Measurements from ENCODE around the gene SP6. TPM values are rescaled to one million over a fixed set of nuclear protein-coding genes. Genes with fewer than 3 reads are reported as not detected.

Gene SP6
- total and polyA plus RNA-seq, 2 of the 8 experiments (the other 6 are each of a cell fraction or from before 2014, with no cell fraction given) = 1.2 to 1.5 TPM

DNA sequence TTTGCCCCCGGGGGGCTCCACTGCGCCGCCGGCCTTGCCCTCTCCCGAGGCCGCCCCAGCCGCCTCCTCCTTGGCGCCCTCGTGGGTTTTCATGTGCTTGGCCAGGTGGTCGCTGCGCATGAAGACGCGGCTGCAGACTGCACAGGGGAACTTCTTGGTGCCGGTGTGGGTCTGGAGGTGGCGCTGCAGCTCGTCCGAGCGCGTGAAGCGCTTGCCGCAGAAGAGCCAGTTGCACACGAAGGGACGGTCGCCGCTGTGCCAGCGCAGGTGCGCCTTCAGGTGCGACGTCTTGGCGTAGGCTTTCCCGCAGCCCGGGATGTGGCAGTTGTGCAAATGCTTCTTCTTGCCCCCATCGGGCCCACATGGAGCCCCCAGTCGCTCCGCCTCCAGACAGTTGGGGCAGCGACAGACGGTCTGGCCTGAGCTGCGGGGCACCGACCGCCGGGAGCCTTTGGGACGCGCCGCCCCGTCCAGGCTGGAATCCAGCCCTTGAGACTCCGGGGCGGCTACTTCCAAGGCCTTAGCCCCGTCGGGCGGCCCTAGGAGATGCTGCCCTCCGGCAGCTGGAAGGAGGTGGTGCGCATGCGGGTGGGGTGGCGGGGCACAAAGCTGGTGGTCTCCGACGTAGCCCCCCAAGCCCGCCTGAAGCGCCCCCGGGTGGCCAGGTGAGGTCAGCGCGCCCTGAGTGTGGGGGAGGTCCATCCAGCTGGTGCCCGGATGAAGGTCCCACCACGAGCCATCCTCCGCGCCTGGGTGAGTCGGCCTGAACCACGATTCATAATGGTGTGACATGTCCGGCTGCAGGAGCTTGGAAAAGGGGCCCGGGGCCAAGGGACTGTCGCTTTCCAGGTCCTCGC lies 3.4 kb downstream of the SP6 start (continued):
- TF ChIP-seq, protein P1, sequence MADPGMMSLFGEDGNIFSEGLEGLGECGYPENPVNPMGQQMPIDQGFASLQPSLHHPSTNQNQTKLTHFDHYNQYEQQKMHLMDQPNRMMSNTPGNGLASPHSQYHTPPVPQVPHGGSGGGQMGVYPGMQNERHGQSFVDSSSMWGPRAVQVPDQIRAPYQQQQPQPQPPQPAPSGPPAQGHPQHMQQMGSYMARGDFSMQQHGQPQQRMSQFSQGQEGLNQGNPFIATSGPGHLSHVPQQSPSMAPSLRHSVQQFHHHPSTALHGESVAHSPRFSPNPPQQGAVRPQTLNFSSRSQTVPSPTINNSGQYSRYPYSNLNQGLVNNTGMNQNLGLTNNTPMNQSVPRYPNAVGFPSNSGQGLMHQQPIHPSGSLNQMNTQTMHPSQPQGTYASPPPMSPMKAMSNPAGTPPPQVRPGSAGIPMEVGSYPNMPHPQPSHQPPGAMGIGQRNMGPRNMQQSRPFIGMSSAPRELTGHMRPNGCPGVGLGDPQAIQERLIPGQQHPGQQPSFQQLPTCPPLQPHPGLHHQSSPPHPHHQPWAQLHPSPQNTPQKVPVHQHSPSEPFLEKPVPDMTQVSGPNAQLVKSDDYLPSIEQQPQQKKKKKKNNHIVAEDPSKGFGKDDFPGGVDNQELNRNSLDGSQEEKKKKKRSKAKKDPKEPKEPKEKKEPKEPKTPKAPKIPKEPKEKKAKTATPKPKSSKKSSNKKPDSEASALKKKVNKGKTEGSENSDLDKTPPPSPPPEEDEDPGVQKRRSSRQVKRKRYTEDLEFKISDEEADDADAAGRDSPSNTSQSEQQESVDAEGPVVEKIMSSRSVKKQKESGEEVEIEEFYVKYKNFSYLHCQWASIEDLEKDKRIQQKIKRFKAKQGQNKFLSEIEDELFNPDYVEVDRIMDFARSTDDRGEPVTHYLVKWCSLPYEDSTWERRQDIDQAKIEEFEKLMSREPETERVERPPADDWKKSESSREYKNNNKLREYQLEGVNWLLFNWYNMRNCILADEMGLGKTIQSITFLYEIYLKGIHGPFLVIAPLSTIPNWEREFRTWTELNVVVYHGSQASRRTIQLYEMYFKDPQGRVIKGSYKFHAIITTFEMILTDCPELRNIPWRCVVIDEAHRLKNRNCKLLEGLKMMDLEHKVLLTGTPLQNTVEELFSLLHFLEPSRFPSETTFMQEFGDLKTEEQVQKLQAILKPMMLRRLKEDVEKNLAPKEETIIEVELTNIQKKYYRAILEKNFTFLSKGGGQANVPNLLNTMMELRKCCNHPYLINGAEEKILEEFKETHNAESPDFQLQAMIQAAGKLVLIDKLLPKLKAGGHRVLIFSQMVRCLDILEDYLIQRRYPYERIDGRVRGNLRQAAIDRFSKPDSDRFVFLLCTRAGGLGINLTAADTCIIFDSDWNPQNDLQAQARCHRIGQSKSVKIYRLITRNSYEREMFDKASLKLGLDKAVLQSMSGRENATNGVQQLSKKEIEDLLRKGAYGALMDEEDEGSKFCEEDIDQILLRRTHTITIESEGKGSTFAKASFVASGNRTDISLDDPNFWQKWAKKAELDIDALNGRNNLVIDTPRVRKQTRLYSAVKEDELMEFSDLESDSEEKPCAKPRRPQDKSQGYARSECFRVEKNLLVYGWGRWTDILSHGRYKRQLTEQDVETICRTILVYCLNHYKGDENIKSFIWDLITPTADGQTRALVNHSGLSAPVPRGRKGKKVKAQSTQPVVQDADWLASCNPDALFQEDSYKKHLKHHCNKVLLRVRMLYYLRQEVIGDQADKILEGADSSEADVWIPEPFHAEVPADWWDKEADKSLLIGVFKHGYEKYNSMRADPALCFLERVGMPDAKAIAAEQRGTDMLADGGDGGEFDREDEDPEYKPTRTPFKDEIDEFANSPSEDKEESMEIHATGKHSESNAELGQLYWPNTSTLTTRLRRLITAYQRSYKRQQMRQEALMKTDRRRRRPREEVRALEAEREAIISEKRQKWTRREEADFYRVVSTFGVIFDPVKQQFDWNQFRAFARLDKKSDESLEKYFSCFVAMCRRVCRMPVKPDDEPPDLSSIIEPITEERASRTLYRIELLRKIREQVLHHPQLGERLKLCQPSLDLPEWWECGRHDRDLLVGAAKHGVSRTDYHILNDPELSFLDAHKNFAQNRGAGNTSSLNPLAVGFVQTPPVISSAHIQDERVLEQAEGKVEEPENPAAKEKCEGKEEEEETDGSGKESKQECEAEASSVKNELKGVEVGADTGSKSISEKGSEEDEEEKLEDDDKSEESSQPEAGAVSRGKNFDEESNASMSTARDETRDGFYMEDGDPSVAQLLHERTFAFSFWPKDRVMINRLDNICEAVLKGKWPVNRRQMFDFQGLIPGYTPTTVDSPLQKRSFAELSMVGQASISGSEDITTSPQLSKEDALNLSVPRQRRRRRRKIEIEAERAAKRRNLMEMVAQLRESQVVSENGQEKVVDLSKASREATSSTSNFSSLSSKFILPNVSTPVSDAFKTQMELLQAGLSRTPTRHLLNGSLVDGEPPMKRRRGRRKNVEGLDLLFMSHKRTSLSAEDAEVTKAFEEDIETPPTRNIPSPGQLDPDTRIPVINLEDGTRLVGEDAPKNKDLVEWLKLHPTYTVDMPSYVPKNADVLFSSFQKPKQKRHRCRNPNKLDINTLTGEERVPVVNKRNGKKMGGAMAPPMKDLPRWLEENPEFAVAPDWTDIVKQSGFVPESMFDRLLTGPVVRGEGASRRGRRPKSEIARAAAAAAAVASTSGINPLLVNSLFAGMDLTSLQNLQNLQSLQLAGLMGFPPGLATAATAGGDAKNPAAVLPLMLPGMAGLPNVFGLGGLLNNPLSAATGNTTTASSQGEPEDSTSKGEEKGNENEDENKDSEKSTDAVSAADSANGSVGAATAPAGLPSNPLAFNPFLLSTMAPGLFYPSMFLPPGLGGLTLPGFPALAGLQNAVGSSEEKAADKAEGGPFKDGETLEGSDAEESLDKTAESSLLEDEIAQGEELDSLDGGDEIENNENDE (IDR thresholded peaks at IDR 0.05; ENCODE audit: insufficient replicate concordance, low read length) = no peak
- TF ChIP-seq SUZ12 (IDR thresholded peaks at IDR 0.05; ENCODE audit: low read length) = no peak; the same call in 1 of the 2 replicates
- peak; percentile 69; the same call in 1 of the 2 replicates for TF ChIP-seq CREB1 (IDR thresholded peaks at IDR 0.05)
- TF ChIP-seq TEAD4 (IDR thresholded peaks at IDR 0.05; ENCODE audit: low read depth, low read length) = no peak
- TF ChIP-seq TBP (IDR thresholded peaks at IDR 0.05; ENCODE audit: low read depth, low read length) = no peak
- no peak for TF ChIP-seq SIRT6 (IDR thresholded peaks at IDR 0.05; ENCODE audit: low read length)
- no peak for TF ChIP-seq CBX8 (IDR thresholded peaks at IDR 0.05; ENCODE audit: borderline replicate concordance, low read depth, low read length)
- peak; percentile 88 for TF ChIP-seq KDM4A (IDR thresholded peaks at IDR 0.05; ENCODE audit: low read depth, low read length, severe bottlenecking)
- no peak for TF ChIP-seq EGR1 (IDR thresholded peaks at IDR 0.05; ENCODE audit: borderline replicate concordance, low read depth, low read length)
- no peak for TF ChIP-seq BRCA1 (IDR thresholded peaks at IDR 0.05; ENCODE audit: low read depth, low read length)
- no peak; the same call in 1 of the 2 replicates for TF ChIP-seq GABPA (IDR thresholded peaks at IDR 0.05; ENCODE audit: borderline replicate concordance, insufficient read depth, low read length)

Measured in H1 (cell line).